GM18508 (cell line): Measurements from ENCODE around the gene DBX1.

Source experiments
- ATAC-seq: cut with Tn5 transposase; IDR thresholded peaks from one replicate; pipeline ENCODE4 v1.9.1; 2021; ENCODE audit warnings: moderate number of reproducible peaks; ENCODE audit not compliant: insufficient read depth, unreplicated experiment

DBX1 gene

DNA sequence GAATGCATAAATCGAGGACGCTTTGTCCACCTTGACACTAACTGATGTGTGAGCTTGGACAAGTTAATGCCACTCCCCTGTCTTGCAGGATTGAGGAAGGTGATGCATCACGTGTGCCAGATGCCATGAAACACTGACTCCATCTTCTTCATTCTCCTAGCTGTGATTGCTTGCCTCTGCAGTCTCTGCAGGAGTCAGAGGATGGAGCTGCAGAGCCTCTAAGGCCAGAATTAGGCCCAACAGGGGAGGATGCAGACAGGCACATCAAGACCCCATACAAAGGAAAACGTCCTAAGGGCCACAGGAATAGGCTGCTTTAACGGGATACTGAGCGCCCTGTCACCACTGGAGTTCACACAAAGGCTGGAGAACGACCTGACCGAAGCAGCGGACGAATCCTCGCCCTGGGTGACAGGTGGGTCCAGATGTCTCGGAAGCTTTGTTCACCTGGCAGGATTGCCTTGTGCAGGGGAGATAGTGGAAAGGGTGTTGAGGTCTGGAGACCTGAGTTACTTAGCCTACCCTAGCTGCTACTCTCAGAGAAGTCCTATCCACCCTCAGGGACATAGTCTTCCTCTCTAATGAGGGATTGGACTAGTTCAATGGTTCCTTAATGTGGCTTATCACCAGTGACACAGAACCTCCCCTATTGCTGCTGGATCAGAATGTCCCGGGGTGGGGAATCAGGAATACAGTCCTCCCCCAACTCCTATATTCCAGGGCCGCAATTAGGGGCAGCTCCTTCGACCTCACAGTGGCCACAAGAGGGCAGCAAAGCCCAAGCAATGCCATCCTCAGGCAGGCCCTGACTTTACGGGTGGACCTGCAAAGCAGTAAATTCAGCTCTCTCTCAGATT, 32.4 kb downstream of the DBX1 start:
- ATAC-seq, result no peak

DNA sequence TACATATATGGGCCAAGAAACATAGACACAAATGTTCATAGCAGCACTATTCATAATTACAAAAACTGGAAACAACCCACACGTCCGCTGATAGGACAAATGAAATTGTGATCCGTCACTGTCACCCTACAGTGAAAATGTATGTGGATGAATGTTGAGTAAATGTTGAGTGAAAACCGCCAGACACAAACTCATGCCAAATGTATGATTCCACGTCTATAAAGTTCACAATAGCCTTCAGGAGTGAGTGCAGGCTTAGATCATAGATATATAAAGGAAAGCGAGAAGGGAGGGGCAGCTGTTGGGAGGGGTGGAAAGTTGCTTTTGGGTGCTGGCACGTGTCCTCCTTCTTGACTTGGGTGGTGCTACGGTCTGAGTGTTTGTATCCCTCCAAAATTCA, 33.6 kb downstream of the DBX1 start:
- no peak for ATAC-seq

DNA sequence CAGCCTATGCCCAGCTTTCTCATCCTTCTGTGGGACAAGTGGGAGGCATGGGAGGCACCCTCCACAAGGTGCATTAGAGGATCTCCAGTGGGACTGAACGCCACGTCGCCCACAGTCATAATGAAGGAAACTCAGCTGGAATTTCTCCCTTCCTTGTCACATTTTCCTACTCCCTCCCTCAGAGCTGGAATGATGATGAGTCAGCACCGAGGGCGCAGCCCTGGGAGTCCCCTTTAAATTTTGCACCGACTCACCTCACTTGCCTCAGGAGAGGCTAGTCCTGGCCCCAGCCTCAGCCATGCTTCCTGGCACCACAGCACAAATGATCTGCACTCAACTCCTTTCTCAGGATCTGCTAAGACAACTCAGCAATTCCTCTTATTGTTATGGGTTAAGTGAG, 34.3 kb downstream of the DBX1 start:
- no peak for ATAC-seq

DNA sequence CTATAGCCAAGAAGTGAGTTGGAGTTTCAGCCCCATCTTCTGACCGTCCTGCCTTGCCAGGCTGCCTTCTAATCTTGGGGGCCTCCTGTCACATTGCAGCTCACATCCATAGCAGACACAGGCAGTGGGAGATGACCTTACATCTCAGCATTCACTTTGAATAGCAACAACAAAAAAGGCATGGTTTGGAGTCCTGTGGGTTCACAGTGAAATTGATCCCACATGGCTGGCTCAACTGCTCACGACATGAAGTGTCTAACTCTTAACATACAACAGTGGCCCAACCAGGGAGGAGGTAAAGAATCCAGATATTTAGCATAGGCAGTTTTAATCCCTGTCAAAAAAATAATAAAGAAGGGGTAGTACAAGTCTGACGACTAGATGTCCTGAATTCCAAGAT, 38.1 kb downstream of the DBX1 start:
- no peak for ATAC-seq

DNA sequence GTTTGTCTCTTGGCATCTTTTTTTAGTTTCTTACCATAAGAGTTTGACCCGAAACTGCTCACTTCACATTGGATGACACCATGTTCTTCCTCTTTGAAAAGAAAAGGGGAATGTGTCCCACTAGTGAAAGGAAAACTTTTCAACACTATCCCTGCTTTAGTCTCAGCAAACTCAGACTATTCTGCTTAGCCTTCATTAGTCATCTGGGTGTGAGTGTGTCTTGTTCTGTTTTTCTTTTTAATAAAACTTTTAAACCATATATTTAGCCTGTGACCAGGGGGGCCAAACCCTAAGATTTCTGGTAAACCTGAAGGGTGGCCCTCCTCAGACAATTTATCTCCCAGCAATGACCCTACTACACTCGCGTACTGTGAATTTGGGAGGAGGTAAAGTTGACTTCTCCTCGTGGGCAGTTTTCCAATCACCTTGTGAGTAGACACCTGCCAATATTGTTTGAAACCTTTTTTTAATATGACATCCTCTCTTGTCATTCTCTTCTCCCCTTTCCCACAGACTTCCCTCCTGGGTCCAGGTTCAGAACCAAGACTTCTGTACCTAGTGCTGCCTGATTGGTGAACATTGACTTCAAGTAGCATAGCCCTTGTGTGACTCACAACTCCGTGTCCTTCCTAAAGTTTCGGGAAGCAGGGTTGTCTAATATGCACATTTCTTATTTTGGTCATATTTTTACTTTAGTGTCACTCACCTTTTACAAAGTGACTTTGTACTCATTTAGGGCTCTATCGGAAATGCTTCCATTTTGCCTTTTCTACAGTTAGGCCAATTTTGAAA, 39.9 kb downstream of the DBX1 start:
- ATAC-seq, result no peak

DNA sequence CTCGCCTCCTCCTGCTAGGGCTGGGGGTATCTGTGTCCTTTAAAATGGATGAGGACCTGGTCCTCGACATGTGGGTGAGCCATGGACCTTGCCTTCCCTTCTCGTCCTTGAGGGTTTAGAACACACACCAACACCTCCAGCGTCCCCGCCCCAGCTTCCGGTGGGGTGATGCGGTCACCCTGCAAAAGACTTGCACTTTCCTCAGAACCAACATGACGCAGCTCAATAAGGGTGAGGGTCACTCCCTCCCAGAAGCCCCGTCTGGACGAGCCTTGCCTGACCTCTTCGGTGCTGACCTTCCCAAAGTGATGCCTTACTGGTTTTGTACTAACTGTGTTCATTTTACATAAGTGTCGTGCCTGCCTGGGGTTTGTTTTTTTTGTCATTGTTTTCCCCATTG, 41.0 kb downstream of the DBX1 start:
- ATAC-seq, result no peak

DNA sequence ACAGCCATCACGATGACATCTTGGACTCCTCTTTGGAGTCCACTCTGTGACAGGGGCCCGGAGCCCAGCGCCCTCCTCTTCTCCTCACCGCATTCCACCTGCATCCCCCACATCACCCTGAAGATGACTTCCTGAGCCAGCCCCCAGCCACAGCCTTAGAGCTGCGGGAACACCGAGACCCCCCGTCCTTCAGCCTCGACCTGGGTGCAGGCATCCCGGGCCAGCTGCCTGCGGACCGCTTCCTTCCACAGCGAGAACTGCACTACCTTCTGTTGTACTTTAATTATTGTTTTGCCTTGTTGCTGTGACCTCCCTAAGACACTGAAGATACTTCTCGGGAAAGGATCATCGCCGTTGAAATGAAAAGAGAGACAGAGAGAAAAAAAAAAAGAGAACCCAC, 42.1 kb downstream of the DBX1 start:
- no peak for ATAC-seq

DNA sequence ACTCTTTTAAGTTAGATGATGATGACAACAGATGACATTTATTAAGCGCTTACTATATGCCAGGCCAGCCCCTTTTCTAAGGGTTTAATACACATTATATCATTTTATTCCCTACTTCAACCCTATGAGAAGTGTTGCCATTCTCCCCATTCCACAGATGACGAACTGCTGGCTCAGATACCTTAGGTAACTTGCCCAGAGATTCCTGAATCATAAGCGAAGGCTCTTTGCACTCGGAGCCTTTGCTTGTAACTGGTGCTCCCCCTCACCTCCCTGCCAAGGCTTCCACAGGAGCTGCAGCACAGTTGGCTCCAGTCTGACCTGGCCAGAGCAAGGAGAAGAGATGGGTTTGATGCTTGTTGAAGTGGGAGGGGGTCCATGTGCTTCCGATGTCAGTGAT, 43.0 kb downstream of the DBX1 start:
- ATAC-seq, result no peak

DNA sequence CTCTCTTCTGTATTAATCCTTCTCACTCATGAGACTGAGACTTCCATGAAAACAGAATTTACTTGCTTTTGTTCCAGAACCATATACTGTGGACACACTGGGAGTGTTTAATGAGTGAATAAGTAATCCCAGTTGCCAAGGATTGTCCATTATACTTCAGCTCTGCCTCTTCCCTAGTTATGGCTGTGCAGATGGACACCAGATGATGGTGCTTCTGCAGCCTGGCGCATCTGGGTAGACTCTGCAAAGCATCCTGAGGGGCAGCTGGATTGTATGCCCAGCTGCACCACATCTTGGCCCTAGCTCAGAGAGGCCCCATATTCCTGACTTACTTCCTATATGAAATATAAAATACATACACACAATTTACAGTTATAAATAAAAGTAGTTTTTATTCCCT, 43.5 kb downstream of the DBX1 start:
- ATAC-seq, result no peak

DNA sequence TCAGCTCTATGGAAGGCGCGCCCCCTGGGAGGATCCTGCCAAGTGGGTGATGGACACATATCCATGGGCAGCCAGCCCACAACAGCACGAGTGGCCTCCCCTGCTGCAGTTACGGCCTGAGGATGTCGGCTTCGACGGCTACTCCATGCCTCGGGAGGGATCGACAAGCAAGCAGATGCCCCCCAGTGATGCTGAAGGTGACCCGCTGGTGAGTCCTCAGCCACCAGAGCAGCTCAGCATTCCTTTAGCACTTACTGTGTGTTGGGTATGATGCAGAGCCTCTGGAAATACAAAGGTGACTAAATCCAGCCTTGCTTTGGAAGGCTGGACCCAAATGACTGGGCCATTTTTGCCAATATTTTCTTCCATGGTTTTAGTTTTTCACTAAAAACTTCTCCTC, 45.7 kb downstream of the DBX1 start:
- ATAC-seq, result no peak

DNA sequence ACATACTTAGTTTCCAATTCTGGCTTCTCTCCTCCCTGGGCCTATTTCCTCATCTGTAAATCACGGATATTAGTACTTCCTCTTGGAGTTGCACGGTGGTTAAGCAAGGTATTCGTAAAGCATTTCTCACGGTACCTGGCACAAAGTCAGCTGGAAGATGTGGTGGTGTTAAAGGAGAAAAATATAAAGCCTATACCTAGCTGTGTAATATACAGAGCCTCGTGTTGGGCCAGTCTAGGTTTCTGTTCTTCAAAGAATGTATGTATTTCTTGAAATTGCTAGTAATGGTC, 47.2 kb downstream of the DBX1 start:
- ATAC-seq, result no peak

DNA sequence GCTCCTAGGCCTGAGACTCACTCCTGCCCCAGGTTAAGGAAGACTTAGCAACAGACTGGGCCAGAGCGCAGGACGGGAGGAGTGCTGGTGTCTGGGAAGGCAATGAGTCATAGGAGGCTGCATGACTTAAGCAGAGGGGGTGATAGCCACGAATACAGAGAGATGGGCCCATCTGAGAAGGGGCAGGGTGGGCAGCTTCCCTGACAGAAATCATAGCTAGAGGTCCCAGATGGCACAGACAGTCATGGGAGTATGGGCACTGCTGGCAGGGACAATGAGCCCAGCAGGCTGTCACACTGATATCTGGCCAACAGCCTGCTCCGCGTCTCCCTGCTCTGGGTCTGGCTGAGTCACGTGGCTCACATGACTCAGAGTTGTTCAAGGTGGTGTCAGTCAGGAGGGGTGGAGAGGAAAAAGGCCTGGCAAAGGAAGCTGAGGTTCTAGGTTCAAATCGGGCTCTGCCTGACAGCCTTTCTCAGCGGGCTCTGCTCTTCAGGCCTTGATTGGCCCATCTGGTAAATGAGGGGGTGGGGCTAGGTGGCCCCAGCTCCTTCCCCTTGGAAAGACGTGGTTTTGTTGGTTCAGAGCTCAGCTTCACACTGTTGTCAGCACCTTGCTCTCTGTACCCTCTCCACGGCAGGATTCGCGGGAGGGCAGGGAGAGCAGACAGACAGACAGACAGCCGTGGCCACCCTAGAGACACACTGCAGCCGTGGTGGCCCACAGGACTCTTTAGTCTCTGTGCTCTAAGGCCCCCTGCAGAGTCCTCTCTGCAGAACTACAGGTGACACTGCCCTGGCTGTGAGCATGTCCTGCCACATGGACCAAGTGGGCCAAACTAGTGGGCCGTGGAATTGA, 47.8 kb downstream of the DBX1 start:
- ATAC-seq, result no peak

DNA sequence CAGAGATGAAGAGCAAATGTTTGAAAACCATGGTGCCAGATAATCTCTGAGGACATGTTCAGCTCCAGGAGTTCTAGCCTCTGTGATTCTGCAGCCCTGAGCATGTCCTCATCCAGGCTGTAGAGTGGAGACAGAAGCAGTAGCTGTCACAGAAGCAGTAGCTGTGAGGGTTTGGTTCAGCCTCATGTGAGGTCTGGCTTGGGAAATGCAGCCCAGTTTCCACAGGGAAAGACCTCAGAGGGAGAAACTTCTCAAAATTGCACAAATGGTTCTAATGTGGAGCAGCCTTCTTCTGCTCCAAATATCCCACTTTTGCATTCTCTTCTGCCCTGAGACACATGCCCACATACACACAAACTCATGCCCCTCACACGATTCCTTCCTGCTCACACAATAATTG, 48.4 kb downstream of the DBX1 start:
- no peak for ATAC-seq

DNA sequence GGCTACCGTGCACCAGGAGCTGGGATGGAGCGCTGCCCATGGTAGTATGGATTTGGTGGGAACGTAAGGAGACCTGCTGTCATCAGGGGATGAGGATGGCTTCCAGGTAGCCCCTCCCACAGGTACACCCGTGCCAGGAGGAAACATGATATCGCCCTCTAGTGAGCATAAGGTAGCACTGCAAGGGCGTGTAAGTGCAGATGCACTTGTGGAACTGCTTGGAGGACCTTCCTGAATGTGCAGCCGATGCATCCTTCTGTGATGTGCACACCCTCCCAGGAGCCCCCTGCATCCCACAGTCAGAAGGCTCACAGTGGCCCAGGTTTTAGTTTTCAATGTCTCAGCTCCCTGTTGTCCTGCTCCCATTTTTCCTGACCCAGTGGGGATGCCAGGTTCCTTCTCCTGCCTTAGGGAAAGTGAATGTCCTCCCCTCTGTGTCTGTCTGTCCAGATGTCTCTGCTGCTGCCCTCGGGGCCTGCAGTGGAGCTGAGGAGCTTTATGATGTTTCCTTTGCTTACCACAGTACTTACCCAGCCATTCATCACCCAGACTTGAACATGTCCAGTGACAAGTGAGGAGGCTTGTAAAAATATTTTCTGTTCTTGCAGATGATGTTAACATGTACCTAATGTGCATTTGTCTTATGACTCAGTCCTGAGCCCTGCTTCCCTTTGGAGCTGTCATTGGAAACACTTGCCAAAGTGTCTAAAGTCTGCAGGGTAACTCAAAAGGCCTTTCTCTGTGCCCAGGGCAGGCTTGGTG, 49.2 kb downstream of the DBX1 start:
- ATAC-seq, result no peak

DNA sequence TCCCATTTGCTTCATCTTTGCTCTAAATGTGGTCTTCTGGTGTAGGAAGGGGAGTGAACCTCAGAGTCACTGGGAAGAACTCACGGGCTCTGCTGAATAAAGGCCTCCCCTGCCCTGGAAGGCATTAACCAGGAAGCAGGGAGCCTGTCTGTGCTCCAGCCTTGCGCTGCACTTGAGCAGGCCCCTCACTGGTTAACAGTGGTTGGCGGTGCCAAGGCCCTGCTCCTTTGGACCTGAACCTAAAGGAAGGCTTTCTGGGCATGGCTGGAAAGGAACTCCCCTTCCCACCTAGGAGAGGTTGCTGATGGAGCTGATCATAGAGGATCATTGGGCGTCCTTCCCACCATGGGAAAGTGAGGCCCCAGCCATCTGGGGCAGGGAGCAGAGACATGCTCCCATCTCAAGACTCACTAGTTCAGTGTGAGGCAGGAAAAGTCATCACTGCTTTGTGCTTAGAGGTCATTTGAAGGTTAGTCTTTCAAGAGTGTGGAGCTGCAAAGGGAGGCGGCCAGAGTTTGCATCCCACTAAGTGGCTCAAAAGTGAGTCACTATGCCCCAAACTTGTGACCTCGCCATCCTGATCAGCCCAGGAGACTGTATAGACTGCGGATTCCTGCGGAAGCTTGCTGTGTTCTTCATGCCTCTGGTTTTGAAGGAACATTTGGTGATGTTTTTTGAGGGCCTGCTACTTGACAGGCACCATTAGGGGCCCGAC, 50.4 kb downstream of the DBX1 start:
- no peak for ATAC-seq
